HG02938 (cell line): ENCODE results near the gene B9D1.
"Not testable (repeated sequence)": the region's sequence is repeated elsewhere in the genome, so short reads cannot be mapped to it uniquely, and the experiment has no call there.

Source experiments
- ATAC-seq: cut with Tn5 transposase; IDR thresholded peaks from one replicate; pipeline ENCODE4 v1.9.1; 2021; ENCODE audit warnings: mild to moderate bottlenecking, moderate library complexity; ENCODE audit not compliant: unreplicated experiment

Gene B9D1

GRCh38 chr17:19361326-19361725 lies 1.2 kb downstream of the B9D1 start:
- no peak for ATAC-seq

GRCh38 chr17:19360772-19361171 lies 1.8 kb downstream of the B9D1 start:
- no peak for ATAC-seq

DNA sequence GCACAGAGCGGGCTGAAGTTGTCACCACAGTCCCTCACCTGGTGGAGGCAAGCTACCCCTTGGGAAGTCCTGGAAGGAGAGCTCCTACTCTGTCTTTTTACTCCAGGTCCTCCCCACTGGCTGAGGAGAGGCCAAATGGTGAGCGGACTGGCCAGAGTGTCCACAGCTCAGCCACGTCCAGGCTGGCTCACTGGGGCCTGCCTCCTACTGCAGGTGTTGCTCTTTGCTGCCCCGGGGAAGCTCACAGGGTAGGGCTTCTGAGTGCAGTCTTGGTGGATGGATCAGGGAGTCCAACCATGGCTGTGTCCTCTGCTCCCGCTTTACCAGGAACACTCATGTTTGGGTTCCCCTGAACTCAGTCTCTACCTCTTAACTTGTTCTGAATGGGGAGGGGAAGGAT lies 2.7 kb downstream of the B9D1 start:
- no peak for ATAC-seq

GRCh38 chr17:19359151-19359550 lies 3.4 kb downstream of the B9D1 start:
- no peak for ATAC-seq

- no peak for ATAC-seq
Measured at GRCh38 chr17:19357761-19358160, 4.8 kb downstream of the B9D1 start.

- no peak for ATAC-seq
Measured at GRCh38 chr17:19357351-19357750, 5.2 kb downstream of the B9D1 start.

- no peak for ATAC-seq
Measured at GRCh38 chr17:19354748-19355147, 7.8 kb downstream of the B9D1 start.

DNA sequence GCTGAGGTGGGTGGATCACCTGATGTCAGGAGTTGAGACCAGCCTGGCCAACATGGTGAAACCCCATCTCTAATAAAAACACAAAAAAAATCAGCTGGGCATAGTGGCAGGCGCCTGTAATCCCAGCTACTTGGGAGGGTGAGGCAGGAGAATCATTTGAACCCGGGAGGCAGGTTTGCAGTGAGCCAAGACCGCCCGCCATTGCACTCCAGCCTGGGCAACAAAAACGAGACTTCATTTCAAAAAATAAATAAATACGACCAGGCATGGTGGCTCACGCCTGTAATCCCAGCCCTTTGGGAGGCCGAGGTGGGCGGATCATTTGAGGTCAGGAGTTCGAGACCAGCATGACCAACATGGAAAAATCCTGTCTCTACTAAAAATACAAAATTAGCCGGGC lies 9.1 kb downstream of the B9D1 start:
- ATAC-seq: not testable (repeated sequence)

GRCh38 chr17:19348806-19349205 lies 13.7 kb downstream of the B9D1 start:
- ATAC-seq: no peak

- ATAC-seq: no peak
Measured at GRCh38 chr17:19348081-19348650, 14.4 kb downstream of the B9D1 start.

- ATAC-seq: no peak
Measured at GRCh38 chr17:19347323-19348080, 15.0 kb downstream of the B9D1 start.

DNA sequence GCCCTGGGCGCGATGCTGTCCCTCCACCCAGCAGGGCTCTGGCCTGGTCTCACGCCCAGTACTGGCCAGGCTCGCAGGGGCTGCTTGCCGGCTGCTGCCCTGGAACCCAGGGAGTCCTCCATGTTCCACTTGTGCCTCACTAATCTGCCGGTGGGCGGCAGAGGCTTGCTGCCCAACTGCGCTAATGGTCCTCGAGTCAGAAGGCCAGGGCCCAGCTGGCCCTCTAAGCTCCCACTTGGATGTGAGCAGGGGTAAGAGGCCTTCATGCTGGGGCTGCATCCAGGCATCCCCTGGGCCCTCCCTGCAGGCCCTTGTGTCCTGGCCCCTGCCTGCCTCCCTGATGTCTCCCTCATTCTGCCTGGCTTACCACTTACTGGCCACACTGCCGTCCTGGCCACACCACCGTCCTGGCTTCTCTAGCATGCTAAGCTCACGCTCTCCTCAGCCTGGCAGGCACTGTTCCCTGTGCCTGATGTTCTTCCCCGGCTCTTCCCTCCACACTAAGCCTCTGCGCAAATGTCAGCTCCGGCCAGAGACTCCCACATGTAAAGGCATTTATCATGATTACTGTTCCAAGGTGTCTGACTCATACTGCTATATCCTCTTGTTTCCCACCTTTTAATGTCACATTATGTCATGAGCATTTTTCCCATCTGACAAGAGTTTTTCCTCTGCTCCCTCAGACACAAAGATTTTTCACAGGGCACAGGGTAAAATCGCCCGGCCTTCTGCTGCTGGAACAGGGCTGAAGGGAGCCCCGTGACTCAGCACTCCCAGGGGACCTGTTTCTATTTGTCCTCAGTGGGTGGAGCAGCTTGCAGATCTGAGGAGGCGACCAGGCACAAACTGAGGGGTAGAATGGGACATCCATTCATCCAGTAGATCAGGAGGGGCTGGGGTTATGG lies 15.9 kb downstream of the B9D1 start:
- no peak for ATAC-seq

DNA sequence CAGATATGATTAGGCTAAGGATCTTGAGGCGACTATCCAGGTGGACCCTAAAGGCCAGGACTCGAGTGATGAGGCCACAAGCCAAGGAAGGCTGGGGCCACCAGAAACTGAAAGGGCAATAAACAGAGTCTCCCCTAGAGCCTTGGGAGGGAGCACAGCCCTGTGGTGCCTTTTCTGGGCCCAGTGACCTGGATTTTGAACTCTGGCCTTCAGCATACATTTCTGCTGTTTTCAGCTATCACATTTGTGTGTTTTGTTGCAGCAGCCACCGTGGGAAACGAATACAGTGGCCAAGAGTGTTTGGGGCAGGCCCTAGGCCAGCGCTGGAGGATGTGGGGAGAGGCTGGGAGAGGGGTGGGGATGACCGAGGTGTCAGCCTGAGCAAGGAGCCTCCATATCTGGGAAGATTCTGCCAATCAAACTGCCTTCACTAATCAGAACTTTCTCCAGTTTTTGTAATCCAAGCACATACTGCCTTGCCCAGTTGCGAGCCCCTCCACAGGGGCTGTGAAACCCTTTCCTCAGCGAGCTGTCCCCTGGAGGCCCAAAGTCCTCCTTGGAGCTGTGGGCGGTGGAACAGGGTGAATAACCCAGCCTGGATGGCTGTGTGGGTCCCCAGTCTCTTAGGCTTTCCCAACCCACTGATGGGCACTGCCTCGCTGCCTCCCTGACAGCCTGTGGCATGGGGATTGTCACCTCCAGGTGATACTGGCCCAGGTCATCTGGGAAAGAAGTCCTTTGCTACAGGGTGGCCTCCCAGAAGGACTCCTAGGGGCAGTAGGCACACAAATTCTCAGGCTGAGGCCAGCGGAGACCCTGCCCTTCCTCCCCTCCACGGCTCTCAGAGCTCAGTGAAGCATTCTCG lies 16.8 kb downstream of the B9D1 start:
- ATAC-seq: no peak

- no peak for ATAC-seq
Measured at GRCh38 chr17:19345067-19345460, 17.5 kb downstream of the B9D1 start.

- ATAC-seq: no peak
Measured at GRCh38 chr17:19344311-19345066, 18.0 kb downstream of the B9D1 start.

- no peak for ATAC-seq
Measured at GRCh38 chr17:19343671-19344151, 18.8 kb downstream of the B9D1 start.

DNA sequence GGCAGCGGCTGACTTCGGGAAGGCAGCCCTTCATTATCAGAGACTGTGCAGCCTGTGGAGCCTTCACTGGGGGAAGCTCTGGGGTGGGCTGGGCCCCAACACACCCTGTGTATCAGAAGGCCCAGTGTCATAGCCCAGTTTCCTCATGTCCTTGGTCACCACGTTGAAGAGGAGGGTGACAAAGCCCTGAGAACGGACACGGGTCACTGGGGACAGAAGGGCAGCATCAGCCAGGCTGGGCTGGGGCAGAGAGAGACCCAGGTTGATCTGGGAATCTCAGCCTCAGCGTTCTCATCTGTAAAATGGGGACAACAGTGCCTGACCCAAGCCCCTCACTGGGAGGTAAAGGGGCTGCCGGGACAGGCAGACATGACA lies 19.3 kb downstream of the B9D1 start:
- ATAC-seq: no peak

- ATAC-seq: no peak
Measured at GRCh38 chr17:19342611-19343255, 19.8 kb downstream of the B9D1 start.
